ENCODE data around the gene MT3.

The MT3 gene

GRCh38 chr16:56589141-56590039 lies at the start of gene MT3:
Gene MT3 (plus strand): TSS chr16:56589528. CDS start chr16:56589591, 63 bp downstream.
- peak; percentile 55 for DNase-seq

GRCh38 chr16:56539656-56540055 lies 49.7 kb upstream of the MT3 start:
- DNase-seq, result no peak

GRCh38 chr16:56542039-56542438 lies 47.3 kb upstream of the MT3 start:
- no peak for DNase-seq

DNA sequence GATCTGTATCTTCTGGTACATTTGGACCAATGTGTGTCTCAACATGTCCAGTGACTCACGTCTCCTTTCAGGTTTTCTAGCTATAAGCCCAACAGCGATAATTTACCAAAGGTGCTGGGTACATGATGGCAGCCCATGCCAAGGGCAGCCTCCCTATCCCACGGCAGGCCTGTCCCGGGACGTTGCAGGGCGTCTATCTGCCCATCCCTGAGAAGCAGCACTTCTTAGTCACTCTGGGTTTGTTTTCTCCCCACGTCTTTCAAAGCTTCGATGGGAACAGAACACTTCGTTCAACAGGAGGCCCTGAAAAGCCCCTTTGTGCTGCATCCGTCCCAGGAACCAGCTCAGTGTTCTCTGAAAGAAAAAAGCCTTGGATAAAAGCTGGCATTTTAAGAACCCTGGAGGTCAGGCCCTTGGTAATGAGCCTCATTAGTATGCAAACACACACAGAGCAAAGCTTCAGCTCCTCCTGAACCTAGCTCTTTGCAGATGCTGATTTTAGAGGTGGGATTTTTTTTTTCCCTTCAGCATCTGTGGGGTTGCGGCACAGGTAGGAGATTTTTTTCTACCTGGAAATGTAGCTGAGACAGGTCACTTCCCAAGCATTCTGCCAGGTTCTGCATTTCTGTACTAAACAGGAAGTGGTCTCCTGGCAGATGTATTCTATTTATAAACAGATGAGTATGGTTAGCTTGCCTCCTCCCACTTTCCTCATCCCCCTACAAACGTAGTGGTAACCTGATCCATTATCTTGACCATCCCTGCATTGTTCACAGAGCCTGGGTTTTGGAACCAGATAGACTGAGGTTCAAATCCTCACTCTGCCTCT lies 42.0 kb upstream of the MT3 start:
- DNase-seq, result no peak

DNA sequence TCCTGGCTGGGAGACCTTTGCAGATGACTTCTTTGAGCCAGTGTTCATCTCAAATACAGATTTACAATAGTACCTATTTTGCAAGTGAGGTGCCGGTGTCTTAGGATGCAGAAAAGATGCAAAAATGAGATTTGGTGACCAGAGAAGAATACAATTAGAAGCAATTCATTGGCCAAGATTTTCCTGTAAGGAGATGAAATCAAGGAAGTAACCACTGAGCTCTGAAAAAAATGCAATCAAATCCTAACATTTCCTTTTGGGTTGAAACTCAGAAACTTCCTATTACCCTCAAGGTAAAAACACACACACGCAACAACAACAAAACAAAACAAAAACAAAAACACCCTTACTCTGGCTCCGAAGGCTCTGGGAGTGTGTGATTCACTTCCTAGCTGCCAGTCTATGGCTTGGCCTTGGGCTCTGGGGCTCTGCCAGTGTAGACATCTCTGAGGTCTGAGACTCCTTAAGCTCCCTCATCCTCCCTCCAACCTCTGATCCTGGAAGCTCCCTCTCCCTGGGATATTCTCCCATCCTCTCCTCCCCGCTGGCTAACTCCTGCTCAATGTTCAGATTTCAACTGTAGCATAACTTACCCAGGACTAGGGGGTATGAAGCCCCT lies 41.3 kb upstream of the MT3 start:
- DNase-seq, result no peak

GRCh38 chr16:56549161-56549560 lies 40.2 kb upstream of the MT3 start:
- no peak for DNase-seq

DNA sequence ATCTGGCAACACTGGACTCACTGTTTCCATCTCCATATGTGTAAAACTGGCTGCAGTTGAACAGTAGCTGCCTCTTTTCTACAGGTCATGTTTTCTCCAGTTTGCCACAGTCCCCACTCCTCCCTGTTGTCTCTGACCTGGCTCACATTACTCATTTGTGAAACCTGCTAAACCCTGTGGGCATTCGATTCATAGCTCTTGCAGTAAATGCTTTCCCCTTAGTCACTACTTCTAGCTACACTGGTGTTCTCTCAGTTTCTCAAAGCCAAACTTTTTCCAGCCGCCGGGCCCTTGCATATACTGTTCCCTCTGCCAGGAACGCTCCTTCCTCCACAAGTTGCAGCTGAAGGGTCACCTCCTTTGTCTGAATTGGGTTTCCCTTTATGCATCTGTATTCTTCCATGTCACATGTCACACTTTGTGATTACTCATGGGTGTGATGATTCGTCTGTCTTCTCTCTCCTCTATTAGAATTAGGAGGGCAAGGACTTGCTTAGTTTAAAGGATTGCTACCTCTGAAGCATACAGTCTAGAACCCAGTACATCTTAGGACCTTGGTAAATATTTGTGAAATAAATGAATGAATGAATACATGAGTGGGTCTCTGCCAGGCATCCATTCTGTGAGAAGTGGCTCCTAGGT lies 39.5 kb upstream of the MT3 start:
- DNase-seq, result no peak

DNA sequence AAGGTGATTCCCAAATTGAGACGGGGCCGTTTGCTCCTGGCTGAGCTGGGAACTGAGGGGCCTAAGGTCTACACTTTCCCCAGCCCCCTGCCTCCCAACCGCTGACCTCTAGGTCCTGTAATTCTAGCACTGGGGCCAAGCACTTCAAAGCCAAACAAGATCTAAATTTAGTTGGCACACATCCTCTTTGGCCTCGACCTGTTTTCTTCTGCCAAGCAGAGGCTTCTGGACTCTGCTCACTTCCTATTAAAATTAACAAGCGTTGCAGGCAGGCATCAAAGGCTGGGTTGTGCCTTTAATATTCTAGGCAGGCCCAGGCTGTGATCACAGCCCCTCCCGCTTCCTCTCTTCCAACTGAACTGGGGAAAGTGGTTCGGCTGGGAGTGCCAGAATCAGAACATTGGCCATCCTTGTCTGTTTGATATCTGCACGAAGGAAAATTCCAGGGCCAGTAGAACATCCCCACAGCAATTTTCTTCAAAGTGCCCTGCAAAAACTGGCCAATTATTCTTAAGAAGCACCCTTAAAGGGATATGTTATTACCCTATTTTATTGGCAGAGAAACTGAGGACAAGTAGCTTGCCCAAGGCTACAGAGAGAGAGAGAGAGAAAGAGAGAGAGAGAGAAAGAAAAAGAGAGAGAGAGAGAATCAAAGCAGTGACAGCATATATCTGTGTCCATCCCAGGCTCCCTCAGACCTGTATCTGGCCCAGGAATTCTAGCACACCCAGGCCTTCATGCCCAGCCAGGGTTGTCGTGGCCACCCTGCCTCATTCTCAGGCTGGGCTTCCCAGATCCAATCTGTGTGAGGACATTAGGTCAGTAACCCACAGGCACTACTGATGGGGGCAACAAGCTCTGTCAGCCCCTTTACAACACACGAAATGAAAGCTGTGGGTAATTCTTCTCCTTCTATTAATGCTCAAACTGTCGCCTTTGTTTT lies 37.3 kb upstream of the MT3 start:
- DNase-seq, result no peak

GRCh38 chr16:56554441-56554840 lies 34.9 kb upstream of the MT3 start:
- DNase-seq, result no peak

- DNase-seq, result no peak
Observed at GRCh38 chr16:56558024-56558747, 31.1 kb upstream of the MT3 start.

GRCh38 chr16:56559109-56559508 lies 30.2 kb upstream of the MT3 start:
- DNase-seq, result no peak

- DNase-seq, result no peak
Observed at GRCh38 chr16:56560447-56560846, 28.9 kb upstream of the MT3 start.

DNA sequence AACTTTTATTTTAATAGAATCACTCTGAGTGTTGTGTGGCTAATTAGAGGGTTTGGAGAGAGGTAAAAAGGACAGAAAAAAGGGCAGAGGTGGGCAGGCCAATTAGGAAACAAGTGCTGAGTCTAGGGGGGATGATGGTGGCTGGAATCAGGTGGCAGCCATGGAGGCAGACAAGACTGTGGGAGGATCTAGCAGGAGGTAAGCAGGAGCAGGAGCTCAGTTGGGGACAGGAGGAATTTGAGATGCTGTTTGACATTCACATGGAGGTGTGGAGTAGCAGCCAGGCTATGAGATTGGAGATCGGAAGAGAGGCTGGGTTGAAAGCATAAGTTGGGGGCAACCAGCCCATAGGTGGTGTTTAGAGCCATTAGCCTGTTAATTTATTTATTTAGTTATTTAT lies 28.2 kb upstream of the MT3 start:
- no peak for DNase-seq

GRCh38 chr16:56564793-56565477 lies 24.4 kb upstream of the MT3 start, which contains the start of gene MT4:
Gene MT4 (plus strand): TSS chr16:56565073. CDS start chr16:56565129, 56 bp downstream.
- no peak for DNase-seq

DNA sequence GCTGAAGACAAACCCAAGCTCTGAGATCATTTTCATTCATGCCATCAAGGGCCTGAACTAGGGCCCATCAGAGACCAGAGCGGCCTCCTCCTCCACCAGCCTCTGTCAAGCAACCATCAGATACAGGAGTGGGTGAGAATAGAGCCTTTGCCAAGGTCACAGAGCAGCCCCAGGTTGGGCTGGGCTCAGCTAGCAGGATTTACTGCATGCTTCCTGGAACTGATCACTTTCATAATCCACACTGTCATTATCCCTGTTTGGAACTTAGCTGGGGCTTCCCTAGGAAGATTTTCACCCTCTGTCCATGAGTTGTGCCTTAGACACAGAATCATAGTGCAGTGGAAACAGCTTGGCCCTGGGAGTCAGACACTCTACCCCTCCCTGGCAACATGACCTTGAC lies 19.4 kb upstream of the MT3 start:
- DNase-seq, result no peak

DNA sequence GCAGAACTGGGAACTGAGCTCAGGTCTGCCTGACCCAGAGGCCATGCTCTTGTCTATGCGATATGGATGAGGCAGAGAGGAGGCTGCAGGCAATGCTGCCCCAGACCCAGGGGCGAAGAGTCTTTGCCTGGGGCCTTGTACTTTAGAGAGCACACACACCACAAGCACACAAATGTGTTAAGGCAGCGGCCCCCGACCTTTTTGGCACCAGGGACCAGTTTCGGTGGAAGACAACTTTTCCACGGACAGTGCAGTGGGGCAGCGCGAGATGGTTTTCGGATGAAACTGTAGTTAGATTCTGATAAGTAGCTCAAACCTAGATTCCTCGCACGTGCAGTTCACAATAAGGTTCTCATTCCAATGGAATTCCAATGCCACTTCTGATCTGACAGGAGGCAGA lies 17.8 kb upstream of the MT3 start:
- DNase-seq, result no peak

GRCh38 chr16:56574625-56575024 lies 14.7 kb upstream of the MT3 start:
- DNase-seq, result no peak

- peak; percentile 55 for DNase-seq
Observed at GRCh38 chr16:56576585-56577299, 12.6 kb upstream of the MT3 start.

DNA sequence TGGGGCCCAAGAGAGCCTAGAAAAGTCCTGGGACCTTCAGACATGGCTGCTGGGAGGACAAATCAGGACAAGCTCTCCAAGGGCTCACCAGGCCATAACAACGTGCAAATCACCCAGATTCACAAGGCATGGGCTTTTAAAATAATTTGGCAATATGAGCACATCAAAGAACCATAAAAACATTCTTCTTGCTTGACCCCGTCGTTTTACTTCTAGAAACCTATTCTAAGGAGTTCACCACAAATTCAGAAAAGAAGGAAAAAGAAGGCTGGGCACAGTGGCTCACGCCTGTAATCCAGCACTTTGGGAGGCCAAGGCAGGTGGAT lies 12.1 kb upstream of the MT3 start:
- DNase-seq, result no peak

Measured in NCI-H345 (cell line).